Left lung (tissue), 10 donors: Measurements from ENCODE around the gene DAB2IP. TPM values are rescaled to one million over a fixed set of nuclear protein-coding genes. Genes with fewer than 3 reads are reported as not detected.

Source experiments
- ATAC-seq: fragments of 200-7000 bp; cut with Tn5 transposase; one replicate; pipeline ENCODE4 v1.9.1; 2020; ENCODE audit warnings: moderate library complexity
- DNase-seq, 4 donors: peaks; one replicate each; pipeline ENCODE4 v3.0.0-alpha.2; 2013 to 2020
- H3K27ac ChIP-seq, 2 donors: fragments of 200-600 bp; sonication (generic) in 1 of 2; one replicate each; pipeline versions ENCODE4 v1.5.0 to v1.8.0; 2020 to 2021
- H3K27me3 ChIP-seq, 2 donors: fragments of 200-600 bp; sonication (generic) in 1 of 2; one replicate each; pipeline versions ENCODE4 v1.5.0 to v1.8.0; 2020 to 2021
- H3K36me3 ChIP-seq, 2 donors: fragments of 200-600 bp; sonication (generic) in 1 of 2; one replicate each; pipeline versions ENCODE4 v1.5.0 to v1.8.0; 2020 to 2021
- H3K4me1 ChIP-seq, 2 donors: fragments of 200-600 bp; one replicate each; pipeline ENCODE4 v1.8.0; 2021
- H3K4me3 ChIP-seq, 2 donors: fragments of 200-600 bp; sonication (generic) in 1 of 2; one replicate each; pipeline versions ENCODE4 v1.5.0 to v1.8.0; 2020 to 2021; ENCODE audit warnings: mild to moderate bottlenecking in 1 of 2
- H3K9me3 ChIP-seq, 2 donors: fragments of 200-600 bp; sonication (generic) in 1 of 2; one replicate each; pipeline versions ENCODE4 v1.5.0 to v1.8.0; 2020 to 2021
- CTCF ChIP-seq, 2 donors: fragments of 200-600 bp; sonication (generic) in 1 of 2; IDR thresholded peaks; one replicate each; pipeline versions ENCODE4 v1.5.0 to v1.8.0; 2021; ENCODE audit warnings: antibody characterized with exemption in 2 of 2
- intact Hi-C, 2 donors: fragments of 100-400 bp; cut with DNase I; formaldehyde crosslinking; loops; one replicate each; pipeline versions ENCODE4 v1.11.2 to v1.14.2; 2022
- polyA plus RNA-seq, 6 donors: library from polyadenylated mRNA; unstranded; fragments of 120-200 nt; gene quantifications; one replicate each; pipeline ENCODE4 v1.2.1, GENCODE V29; 2013; ENCODE audit not compliant: insufficient read length in 6 of 6
- total RNA-seq, 2 donors: library from RNA; stranded (reverse); fragmentation: NEBNext Ultra II Directional; extraction: Animal tissue kit (Norgen Biotek cat#: 25700); gene quantifications; one replicate each; pipeline ENCODE4 v1.2.1, GENCODE V29; 2021
- donor health status: DM: no; HTN: yes; CAD: no.
- donor health status: DM: no; HTN: no; CAD: no.

The DAB2IP gene
- total and polyA plus RNA-seq, 8 donors: 25.0 to 53.4 (median 34.6) TPM

- no peak overlapping the region for H3K27ac ChIP-seq
- no peak overlapping the region for H3K4me3 ChIP-seq
- ATAC-seq (no peak), DNase-seq (no peak)
- no peaks in the 10 kb centered on the region for H3K36me3 ChIP-seq
- H3K9me3 ChIP-seq: no peaks in the 10 kb centered on the region
- no peaks in the 10 kb centered on the region for H3K4me1 ChIP-seq
- no peaks in the 10 kb centered on the region for H3K27me3 ChIP-seq
- no peak for TF ChIP-seq CTCF (IDR thresholded peaks at IDR 0.05)
- intact Hi-C loops: no loop called here
Measured at GRCh38 chr9:121826711-121827110, 175.3 kb downstream of the DAB2IP start.

GRCh38 chr9:121827251-121827967 lies 176.0 kb downstream of the DAB2IP start:
- Histone ChIP-seq H3K27me3 (no peaks in the 10 kb centered on the region), H3K27ac (no peak overlapping the region), H3K4me1 (no peaks in the 10 kb centered on the region), H3K36me3 (no peaks in the 10 kb centered on the region), H3K4me3 (no peak overlapping the region), H3K9me3 (no peaks in the 10 kb centered on the region)
- no peak for DNase-seq
- intact Hi-C loops: no loop called here
- TF ChIP-seq CTCF (IDR thresholded peaks at IDR 0.05): no peak
- ATAC-seq: no peak

- Histone ChIP-seq H3K36me3 (no peaks in the 10 kb centered on the region), H3K9me3 (no peaks in the 10 kb centered on the region), H3K27ac (no peak overlapping the region), H3K27me3 (no peaks in the 10 kb centered on the region), H3K4me1 (no peaks in the 10 kb centered on the region), H3K4me3 (no peak overlapping the region)
- TF ChIP-seq CTCF (IDR thresholded peaks at IDR 0.05): no peak
- no peak for DNase-seq
- ATAC-seq: no peak
- intact Hi-C loops: no loop called here
Measured at GRCh38 chr9:121830441-121831140, 179.2 kb downstream of the DAB2IP start.

- Histone ChIP-seq H3K4me3 (no peak overlapping the region), H3K36me3 (no peaks in the 10 kb centered on the region), H3K27me3 (no peaks in the 10 kb centered on the region), H3K9me3 (no peaks in the 10 kb centered on the region), H3K4me1 (no peaks in the 10 kb centered on the region), H3K27ac (no peak overlapping the region)
- intact Hi-C loops: no loop called here
- no peak for DNase-seq
- TF ChIP-seq CTCF (IDR thresholded peaks at IDR 0.05): no peak
- ATAC-seq: no peak
Measured at GRCh38 chr9:121831869-121832268, 180.4 kb downstream of the DAB2IP start.

GRCh38 chr9:121833061-121833460 lies 181.6 kb downstream of the DAB2IP start:
- H3K27me3 ChIP-seq: no peaks in the 10 kb centered on the region
- no peak overlapping the region for H3K4me3 ChIP-seq
- ATAC-seq (no peak), DNase-seq (no peak)
- no peaks in the 10 kb centered on the region for H3K36me3 ChIP-seq
- no peak overlapping the region for H3K27ac ChIP-seq
- intact Hi-C loops: no loop called here
- H3K4me1 ChIP-seq: no peaks in the 10 kb centered on the region
- no peak for TF ChIP-seq CTCF (IDR thresholded peaks at IDR 0.05)
- no peaks in the 10 kb centered on the region for H3K9me3 ChIP-seq

Other genes starting within 250 kb of the DAB2IP start
- gene GGTA1, start 151.8 kb upstream of the DAB2IP start, total RNA-seq: 1 to 10 TPM; 4.8 to 7.5 TPM
- 10 to 100 TPM in 1 of 6 donors, 1 to 10 TPM in 5; 7.2 to 10.2 (median 7.7) TPM for gene GGTA1, start 151.8 kb upstream of the DAB2IP start, polyA plus RNA-seq